ENCODE results near the gene ESR2.
"Not testable (repeated sequence)": the region's sequence is repeated elsewhere in the genome, so short reads cannot be mapped to it uniquely, and the experiment has no call there.

ESR2 gene

DNA sequence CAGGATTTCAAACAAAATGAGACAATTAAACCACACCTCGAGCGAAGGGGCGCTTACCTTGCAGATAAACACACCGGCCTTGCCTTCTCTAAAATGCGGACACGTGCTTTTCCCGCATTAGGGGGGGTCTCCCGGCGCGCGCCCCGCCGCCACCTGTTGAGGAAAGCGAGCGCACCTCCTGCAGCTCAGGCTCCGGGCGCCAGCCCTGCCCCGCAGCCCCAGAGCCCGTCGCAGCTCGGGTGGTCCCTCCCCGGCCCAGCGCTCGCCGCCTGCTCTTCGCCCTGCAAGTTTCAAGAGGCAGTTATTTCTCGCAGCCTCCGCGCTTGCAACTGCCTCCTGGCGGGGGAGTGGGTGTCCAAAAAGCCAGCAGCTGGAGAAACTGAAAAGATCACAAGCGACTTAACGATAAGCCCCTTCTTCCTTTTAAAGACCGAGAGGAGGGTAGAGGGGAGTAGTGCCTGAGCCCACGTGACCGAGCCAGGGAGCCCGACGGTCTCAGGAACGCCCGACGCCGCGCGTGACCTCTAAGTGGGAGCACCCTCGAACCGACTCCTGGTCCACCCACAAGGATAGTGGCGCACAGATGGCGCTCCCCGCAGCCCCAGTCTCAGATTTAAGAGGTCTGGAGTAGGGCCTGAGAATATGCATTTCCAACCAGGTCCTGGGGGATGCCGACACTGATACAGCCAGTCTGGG is at the start of gene ESR2:
Gene ESR2, minus strand, starts transcription at position 396 of the 696 bp plus-strand sequence. CDS start 11,386 bp downstream, outside the sequence.
- no peak for DNase-seq (ENCODE audit: low read depth in 3 of 3)

DNA sequence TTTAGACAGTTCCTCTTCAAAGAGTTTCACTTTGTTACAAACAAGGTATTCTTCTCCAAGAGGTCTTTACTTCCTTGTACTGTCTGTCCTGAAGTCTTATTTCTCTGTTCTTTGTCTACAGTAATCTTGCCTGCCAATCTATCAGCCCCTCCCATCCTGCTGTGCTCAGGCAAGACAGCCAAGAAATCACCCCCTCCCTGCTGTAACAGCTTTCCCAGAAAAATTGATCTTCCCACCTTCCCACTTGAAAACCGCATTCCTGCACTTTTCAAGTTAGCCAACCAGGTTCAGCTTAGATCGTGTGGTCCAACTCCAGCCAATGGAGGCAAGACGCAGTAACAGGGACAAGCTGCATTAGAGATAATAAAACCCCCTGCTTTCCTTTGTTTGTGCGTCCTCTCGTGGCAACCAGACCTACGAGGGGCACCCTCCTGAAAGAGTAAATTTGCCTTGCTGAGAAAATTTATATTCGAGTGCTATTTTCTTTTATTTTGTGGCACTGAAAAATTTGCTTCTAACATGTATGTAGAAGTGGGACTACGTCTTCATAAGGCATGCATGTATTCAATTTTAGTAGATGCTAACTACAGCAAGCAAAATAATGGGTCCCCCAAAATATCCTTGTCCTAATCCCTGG is 46.5 kb upstream of the ESR2 start:
- DNase-seq (ENCODE audit: low read depth in 3 of 3) = no peak

DNA sequence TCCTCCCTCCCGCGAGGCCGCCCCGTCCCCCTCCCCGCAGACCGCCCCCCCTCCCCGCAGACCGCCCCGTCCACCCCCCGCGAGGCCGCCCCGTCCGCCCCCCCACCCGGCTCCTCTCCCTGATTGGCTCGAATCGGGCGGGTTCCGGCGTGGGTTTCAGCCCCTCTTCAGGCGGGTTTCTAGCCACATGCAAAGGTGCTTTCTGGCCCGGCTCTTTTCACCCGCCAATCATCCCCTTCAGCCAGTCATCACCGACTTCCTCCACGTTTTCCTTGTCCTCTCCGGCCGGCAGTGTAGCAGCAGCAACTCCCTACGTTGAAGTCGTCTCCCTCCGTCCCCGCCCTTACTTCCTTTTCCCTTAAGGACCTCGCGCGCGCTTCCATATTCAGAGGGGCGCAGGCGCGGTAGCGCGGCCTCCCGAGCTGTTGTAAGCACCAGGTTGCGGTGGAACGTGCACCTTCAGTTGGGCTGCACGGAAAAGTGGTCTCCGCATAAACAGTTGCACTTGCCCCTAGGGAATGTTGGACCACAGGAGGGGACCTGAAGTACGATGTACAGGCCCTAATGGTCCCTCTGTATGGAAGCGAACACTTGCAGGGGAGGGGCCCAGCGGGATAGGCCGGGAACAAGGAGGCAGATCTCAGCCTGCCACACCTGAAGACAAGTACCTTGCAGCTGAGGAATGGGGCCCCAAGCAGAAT is 44.6 kb upstream of the ESR2 start:
- peak; percentile 72 to 83 (median 74) for DNase-seq (ENCODE audit: low read depth in 3 of 3)

GRCh38 chr14:64337888-64338615 is 43.9 kb upstream of the ESR2 start:
- peak in 2 of 3 experiments; percentile 2 to 10 for DNase-seq (ENCODE audit: low read depth in 3 of 3)

- DNase-seq (ENCODE audit: low read depth in 3 of 3) = no peak
These were observed 35.0 kb upstream of the ESR2 start for GRCh38 chr14:64329149-64329548.

DNA sequence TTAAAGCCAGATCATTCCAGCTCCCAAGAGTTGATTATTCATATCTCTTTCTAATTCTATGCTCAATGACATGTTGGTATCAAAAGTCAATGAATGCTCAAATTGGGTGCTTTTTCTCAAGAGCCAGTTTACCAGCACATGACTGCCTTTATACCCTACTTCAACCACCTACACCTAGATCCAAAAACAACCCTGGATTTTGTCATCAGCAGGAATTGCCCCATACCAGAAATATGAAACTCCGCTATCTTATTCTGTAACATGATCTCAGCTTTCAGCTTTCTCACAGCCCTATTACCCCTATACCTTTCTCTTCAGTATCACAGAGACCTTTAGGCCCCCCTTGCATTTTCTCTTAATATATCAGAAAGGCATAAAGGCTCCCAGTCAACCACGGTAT is 32.3 kb upstream of the ESR2 start:
- no peak for DNase-seq (ENCODE audit: low read depth in 3 of 3)

- DNase-seq (ENCODE audit: low read depth in 3 of 3) = no peak
These were observed 30.7 kb upstream of the ESR2 start for GRCh38 chr14:64324895-64325294.

DNA sequence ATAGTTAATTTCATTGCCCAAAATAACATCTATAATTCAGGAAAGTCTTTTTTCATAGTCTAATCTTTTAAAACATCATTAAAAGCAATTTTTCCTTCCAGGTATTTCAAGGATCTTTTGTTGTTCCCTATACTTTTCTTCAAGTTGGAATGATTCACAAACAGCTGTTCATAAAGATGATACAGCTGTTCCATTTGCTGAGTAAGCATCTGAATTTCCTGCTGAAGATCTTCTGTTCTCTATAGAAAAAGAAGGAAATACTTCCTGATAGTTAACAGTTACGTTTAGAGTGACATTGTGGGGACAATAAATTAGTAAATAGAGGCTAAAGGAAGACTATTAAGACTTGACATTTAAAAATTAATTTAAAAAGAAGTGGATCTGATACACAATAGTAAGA is 30.3 kb upstream of the ESR2 start:
- no peak for DNase-seq (ENCODE audit: low read depth in 3 of 3)

- DNase-seq (ENCODE audit: low read depth in 3 of 3) = not testable (repeated sequence)
These were observed 26.2 kb upstream of the ESR2 start for GRCh38 chr14:64320362-64320761.

GRCh38 chr14:64318695-64319094 is 24.5 kb upstream of the ESR2 start:
- DNase-seq (ENCODE audit: low read depth in 3 of 3) = not testable (repeated sequence)

DNA sequence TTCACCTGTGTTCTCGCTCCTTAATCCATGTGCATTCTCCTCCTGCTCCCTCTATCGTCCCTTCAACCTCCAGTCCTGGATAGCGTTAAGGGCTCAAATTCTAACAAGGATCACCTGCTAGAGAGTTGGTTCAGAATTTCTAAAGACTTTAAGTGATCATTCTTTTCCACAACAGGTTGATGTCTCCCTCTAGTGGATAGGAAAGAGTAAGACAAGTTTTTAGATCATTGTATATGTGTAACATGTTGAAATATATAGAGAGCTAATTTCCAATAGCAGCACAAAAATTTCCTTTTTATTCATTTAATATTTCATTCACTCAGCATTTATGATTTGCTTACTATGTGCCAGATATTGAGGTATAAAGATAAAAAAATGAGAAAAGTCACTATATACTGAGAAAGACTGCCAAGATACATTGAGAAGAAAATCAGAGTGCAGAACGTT is 9.3 kb upstream of the ESR2 start:
- DNase-seq (ENCODE audit: low read depth in 3 of 3) = no peak

DNA sequence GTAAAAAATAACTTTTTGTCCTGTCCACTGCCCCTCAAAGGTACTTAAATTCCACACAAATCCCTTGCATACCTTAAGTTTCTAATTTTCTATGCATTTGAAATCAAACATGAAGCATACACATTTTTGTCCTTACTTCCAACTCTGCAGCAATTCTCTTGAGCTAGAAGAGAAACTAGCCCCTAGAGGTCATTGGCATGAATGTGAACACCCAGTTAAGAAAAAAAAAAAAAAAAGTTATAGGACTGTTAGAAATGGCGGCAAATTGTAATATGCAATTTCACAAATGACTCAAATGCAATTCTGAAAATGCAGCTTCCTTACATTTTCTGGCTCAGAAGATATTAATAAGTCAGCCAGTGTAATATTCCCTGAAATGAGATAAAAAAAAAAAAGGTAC is 4.6 kb upstream of the ESR2 start:
- no peak for DNase-seq (ENCODE audit: low read depth in 3 of 3)

DNA sequence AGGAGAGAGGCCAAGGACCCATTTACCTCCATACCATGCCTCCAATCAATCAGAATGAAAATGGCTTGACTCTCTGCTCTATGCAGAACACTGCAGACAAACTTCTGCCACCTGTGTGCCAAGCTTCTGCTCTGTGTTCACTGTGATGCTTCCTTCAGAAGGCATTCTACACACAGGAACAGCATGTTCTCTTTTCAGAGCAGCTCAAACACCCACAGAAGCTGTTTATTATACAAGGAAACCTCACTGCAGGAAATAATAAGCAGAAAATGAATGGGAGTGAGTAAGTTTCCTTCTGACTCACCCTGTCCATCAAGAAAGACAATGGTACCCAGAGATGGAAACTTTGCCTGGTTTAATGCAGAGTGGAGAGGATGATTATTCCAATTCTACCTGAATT is 2.4 kb upstream of the ESR2 start:
- no peak for DNase-seq (ENCODE audit: low read depth in 3 of 3)

- peak; percentile 71 to 85 (median 75) for DNase-seq (ENCODE audit: low read depth in 3 of 3)
These were observed 672 bp upstream of the ESR2 start for GRCh38 chr14:64294672-64295413.

DNA sequence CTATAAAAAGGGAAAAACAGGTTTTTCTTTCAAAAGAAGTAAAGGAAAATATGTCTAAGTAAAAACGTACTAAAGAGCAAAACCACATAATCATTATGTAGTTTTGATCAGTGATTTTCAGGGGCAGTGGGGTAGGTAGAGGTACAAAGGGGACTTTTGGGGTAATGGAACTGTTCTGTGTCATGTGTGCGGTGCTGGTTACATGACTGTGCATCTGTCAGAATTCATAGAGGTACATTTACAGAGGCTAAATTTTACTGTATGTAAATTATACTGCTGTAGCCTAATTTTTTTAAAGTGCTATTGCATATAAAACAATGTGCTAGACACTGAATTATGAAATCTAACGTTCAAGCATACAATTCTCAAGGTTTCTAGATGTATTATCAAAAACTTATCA is 2.0 kb downstream of the ESR2 start:
- DNase-seq (ENCODE audit: low read depth in 3 of 3) = no peak

DNA sequence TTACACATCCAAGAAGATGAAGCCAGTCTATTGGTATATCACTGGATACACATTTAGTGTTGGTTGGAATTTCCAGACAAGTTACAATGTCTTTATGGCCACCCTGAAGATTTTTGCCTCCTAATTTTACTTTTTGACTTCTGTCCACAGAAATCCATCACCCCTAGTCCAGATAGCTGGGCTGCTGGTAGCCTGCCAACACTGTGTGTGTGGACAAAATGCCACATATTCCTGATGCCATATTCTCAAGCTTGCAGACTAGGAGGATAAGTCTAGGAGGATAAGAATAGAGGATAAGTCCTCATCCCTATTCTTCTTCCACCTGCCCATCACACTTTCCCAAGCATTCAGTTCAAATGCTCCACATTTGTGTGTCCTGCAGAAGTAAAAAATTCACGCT is 4.6 kb downstream of the ESR2 start:
- no peak for DNase-seq (ENCODE audit: low read depth in 3 of 3)

GRCh38 chr14:64281805-64282204 is 12.4 kb downstream of the ESR2 start:
- DNase-seq (ENCODE audit: low read depth in 3 of 3) = no peak

- no peak for DNase-seq (ENCODE audit: low read depth in 3 of 3)
These were observed 14.2 kb downstream of the ESR2 start for GRCh38 chr14:64279704-64280668.

DNA sequence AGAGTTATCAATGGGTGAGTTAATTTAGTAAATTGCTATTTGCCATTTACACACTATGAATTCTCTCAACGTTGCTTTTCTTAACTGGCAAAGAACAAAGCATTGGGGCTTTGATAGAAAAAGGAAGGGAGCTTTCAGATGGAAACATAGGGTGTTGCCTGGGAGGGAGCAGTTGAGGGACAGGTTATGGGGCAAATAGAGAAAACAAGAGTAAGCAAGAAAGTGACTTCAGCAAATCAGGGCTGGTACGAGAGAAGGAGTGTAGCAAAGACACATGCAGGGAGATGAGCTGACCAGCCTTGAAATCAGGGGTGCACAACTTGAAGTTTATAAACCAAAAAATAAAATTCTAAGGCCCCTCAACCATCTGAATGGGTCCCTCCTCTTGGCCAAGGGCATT is 15.7 kb downstream of the ESR2 start:
- DNase-seq (ENCODE audit: low read depth in 3 of 3) = no peak

GRCh38 chr14:64272019-64272418 is 22.2 kb downstream of the ESR2 start:
- DNase-seq (ENCODE audit: low read depth in 3 of 3) = no peak
